ENCODE results near the gene HUNK.

The HUNK gene

GRCh38 chr21:31896019-31896418 lies 23.2 kb downstream of the HUNK start:
- DNase-seq (ENCODE audit: low read depth, low spot score): no peak

DNA sequence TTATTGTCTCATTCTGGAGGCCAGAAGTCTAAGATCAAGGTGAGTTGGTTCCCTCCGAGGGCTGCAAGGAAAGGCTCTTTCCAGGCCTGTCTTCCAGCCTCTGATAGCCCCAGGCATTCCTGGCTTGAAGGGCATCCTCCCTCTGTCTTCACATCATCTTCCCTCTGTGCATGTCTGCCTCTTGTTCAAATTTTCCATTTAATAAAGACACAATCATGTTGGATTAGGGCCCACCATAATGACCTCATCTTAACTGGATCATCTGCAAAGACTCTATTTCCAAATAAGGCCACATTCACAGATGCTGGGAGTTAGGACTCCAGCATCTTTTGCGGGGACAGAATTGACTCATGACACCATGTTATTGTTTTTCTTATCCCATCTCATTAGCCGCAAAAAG lies 24.5 kb downstream of the HUNK start:
- DNase-seq (ENCODE audit: low read depth, low spot score): no peak

- no peak for DNase-seq (ENCODE audit: low read depth, low spot score)
Observed at GRCh38 chr21:31898933-31899630, 26.3 kb downstream of the HUNK start.

DNA sequence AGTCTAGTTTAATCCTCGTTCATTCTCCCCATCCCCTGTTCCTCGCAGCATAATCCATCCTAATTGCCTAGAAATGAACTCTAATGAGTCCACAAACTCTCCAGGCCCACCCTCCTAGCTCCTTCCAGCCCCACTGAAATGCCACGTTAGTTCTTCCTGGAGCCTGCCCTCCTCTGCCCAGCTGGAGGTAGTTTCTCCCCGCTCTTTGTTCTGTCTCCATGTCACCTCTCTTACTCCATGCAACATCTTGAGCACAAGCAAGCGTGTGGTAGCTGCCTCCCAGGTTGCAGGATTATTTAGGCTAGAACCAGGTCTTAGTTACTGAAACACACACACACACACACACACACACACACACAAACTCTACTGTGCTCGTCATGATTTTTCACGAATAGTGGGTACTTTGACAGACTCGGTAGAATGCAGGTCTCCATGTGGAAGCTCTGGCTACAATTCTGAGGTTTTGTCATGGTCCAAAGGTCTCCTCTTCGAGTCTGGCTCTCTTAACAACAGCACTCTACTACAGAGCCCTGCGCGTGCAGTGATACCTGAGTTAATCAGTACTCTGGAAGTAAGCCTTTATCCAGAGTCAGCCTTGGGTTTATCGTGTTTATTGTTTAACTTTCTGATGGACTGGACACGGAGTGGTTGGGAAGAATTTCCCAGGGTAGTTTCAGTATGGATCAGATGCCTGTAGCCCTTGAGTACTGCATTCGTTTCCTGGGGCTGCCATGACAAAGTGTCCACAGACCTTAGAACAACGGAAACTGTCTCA lies 27.5 kb downstream of the HUNK start:
- DNase-seq (ENCODE audit: low read depth, low spot score): no peak

GRCh38 chr21:31901315-31901714 lies 28.5 kb downstream of the HUNK start:
- no peak for DNase-seq (ENCODE audit: low read depth, low spot score)

- no peak for DNase-seq (ENCODE audit: low read depth, low spot score)
Observed at GRCh38 chr21:31902438-31902837, 29.6 kb downstream of the HUNK start.

DNA sequence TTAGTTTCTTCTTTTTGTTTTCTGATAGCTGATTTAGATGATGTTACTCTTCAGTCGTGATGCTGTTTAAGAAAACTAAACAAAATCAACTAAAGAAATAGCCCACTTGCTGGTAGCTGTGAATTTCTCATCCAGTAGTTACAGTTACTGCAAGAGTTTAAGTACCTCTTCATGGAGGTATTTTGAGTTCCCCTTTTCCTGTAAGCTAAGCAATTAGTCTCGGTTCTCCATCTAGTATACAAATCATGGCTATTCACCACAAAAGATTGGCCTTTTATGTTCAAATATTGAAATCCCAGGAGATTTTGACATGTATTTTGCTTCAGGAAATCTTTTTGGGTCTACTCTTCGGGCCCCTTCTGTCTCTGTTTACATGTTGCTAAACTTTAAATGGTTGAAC lies 31.1 kb downstream of the HUNK start:
- DNase-seq (ENCODE audit: low read depth, low spot score): no peak

- no peak for DNase-seq (ENCODE audit: low read depth, low spot score)
Observed at GRCh38 chr21:31905503-31906451, 33.0 kb downstream of the HUNK start.

DNA sequence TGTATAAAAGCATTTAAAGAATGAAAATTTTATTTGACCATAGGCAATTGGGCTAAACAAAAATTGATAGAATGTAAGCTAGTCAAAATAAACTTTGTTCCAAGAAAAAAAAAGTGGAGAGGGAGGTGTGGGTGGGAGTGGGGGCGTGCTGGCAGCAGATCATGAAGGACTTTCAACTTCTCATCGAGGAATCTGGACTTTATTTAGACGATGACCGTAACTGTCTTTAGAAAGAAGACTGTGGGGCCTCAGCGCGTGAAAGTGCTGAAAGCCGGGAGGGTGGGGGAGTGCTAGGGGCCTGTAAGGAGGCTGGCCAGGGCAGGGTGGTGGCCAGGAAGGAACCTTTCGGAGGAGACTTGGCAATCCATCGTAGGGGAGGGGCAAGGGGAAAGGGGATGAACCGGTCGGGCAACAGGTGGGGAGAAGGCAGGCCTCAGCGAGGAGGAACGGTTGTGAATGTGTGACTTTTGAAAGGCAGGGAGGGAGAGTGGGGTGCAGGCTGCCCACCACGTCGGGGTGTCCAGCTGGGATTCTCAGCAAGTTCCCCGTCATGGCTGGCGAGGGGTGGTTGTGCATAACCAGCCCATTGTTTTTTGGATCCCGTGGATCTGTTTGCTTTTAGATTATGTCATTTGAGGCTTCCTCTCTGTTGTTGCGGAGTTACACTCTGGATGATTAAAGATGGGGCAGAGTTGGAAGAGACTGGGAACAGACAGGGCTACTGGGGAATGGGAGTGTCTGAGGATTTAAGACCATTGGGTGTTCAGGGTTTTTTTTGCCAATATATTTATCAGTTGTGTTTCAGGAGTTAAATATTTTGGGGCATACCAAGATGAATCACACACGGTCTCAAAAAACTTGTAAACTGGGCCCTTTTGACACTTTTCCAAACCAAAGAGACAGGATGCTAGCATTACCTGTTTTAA lies 35.5 kb downstream of the HUNK start:
- no peak for DNase-seq (ENCODE audit: low read depth, low spot score)

GRCh38 chr21:31909153-31910073 lies 36.6 kb downstream of the HUNK start:
- DNase-seq (ENCODE audit: low read depth, low spot score): no peak

DNA sequence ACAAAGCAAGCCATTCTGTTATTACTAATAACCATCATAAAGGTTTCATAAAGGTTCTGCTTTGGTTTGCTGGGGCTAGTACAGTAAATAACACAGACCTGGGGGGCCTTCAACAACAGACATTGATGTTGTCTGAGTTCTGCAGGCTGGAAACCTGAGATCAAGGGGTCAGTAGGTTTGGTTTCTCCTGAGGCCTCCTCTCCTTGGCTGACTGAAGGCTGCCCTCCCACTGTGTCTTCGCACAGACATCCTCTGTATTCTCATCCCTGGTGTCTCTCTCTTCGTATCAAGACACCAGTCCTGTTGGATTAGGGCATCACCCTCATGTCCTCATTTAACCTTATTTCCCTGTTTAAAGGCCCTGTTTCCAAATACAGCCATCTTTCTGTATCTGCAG lies 37.3 kb downstream of the HUNK start:
- no peak for DNase-seq (ENCODE audit: low read depth, low spot score)

GRCh38 chr21:31911138-31911907 lies 38.5 kb downstream of the HUNK start:
- DNase-seq (ENCODE audit: low read depth, low spot score): no peak

DNA sequence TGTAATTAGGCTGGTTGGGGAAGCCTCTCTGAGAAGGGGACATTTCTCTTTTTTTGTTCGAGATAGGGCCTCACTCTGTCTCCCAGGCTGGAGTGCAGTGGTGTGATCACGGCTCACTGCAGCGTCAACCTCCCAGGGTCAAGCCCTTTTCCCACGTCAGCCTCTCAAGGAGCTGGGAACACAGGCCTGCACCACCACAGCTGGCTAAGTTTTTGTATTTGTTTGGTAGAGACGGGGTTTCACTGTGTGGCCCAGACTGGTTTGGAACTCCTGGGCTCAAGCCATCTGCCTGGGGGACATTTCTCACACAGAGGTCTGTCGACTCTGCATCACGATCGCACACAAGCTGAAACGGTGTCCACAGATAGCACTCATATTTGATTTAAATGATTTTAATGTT lies 39.7 kb downstream of the HUNK start:
- DNase-seq (ENCODE audit: low read depth, low spot score): no peak

- no peak for DNase-seq (ENCODE audit: low read depth, low spot score)
Observed at GRCh38 chr21:31913182-31913608, 40.4 kb downstream of the HUNK start.

DNA sequence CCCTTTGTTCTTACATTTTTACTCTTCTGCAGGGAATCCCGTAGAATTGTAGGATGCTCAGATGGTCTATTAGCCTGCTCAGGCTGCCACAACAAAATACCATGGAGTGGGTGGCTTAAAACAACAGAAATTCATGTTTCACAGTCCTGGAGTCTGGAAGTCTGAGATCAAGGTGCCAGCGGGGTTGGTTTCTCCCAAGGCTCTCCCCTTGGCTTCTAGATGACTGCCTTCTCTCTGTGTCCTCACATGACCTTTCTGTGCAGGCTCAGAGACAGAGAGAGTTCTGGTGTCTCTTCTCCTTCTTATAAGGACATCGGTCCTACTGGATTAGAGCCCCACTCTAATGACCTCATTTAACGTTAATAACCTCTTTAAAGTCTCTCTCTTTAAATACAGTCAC lies 41.7 kb downstream of the HUNK start:
- no peak for DNase-seq (ENCODE audit: low read depth, low spot score)

GRCh38 chr21:31915566-31915965 lies 42.7 kb downstream of the HUNK start:
- no peak for DNase-seq (ENCODE audit: low read depth, low spot score)

DNA sequence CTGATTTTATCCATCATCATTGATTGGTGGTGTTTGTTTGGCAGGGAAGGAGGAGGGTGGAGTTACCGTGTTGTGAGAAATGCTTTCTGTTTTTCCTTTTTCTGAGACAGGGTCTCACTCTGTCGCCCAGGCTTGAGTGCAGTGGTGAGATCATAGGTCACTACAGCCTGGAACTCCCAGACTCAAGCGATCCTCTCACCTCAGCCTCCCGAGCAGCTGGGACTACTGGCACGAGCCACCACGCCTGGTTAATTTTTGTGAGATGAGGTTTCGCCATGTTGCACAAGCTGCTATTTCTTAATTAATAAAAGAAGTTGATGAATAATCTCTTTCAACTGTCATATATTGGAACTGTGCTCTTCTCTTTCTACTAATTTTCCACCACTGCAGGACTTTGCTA lies 44.3 kb downstream of the HUNK start:
- no peak for DNase-seq (ENCODE audit: low read depth, low spot score)

DNA sequence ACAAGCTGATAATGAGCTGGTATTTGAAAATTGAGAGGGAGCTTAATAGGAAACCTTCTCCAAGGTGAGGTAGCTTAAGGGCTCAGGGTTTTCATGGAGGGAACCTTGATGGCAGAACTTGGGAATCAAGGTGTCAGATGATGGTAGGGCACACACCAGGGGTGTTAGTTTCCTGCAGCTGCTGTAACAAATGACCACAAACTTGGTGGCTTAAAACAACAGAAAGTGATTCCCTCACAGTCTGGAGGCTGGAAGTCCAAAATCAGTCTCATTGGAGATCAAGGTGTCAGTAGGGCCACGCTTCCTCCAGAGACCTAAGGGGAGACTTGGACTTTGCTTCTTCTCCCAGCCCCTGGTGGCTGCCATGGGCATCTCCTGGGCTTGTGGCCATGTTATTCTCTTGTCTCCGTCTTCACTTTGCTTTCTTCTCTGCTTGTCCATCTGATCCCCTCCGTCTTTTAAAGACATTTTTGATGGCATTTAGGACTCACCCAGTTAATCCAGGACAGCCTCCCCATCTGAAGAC lies 45.5 kb downstream of the HUNK start:
- DNase-seq (ENCODE audit: low read depth, low spot score): no peak

GRCh38 chr21:31920275-31920674 lies 47.5 kb downstream of the HUNK start:
- DNase-seq (ENCODE audit: low read depth, low spot score): no peak

Data from brain pericyte (primary cell).